ENCODE results near the gene C2orf76.
A peak's percentile ranks its signal among the peaks of the same experiment; 100 is the strongest.

The C2orf76 gene

DNA sequence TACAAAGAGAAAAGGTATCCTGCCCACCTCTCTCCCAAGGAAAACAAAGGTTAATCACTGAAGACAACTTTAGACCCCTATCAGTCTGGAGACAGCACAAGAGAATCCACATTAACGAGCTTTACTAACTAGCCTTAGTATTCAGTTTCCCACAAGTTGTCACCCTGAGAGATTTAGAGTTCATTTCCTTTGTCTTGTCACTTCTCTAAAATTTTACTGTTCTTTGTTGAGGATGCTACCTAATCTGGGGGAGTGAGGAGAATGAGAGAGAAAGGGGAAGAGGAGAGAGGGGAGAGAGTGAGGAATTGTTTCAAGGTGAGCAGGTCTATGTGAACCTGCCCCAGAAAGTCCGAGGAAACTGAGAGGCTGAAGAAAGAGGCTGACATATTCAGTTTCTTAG, 28.4 kb downstream of the C2orf76 start:
- no peak for DNase-seq (ENCODE audit: low spot score)

DNA sequence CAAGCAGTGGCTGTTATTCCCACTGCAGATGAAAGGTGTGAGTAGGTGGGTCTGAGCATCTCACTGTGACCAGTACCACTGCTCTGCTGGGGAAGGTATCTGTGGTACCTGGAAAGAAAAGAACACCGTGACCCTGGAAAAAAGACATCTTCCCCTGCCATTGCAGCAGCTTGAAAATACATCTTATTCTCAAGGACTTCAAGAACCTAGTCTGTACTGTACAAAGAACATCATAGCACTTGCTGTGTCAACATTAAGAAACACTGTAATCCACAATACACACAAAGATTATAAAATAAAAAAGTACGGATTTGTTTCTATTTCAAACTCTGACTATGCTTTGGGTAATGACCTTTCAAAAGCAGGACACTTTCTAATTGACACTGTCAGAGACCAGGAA, 28.9 kb downstream of the C2orf76 start:
- no peak for DNase-seq (ENCODE audit: low spot score)

DNA sequence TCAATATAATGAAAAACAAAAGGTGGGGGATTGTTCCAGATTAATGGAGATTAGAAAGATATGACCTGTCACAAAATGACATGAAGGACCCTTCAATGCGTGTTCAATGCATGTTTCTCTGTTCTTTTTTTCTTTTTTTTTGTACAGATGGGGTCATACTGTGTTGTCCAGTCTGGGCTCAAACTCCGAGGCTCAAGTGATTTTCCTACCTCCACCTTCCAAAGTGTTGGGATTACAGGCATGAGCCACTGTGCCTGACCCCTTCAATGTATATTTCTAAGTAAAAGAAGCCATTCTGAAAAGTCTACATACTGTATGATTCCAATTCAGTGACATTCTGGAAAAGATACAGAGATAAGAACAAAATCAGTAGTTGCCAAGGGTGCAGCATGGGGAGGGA, 32.8 kb downstream of the C2orf76 start:
- DNase-seq (ENCODE audit: low spot score), result no peak

DNA sequence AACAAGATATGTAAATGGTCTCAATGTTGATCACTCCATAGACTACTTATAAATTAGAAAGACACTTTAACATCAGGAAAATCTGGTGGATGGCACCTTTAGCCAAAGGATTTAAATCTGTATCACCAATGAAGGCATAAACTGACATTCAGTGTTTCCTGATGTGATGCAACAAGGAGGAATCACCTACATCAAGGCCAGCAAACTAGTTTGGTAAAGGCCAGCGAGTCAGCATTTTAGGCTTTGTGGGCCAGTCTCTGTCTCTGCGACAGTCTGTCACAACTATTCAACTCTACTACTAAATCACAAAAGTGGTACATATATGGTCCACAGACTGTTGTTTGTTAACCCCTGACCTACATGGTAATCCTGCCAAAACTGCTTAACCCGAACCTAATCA, 33.3 kb downstream of the C2orf76 start:
- DNase-seq (ENCODE audit: low spot score), result no peak

DNA sequence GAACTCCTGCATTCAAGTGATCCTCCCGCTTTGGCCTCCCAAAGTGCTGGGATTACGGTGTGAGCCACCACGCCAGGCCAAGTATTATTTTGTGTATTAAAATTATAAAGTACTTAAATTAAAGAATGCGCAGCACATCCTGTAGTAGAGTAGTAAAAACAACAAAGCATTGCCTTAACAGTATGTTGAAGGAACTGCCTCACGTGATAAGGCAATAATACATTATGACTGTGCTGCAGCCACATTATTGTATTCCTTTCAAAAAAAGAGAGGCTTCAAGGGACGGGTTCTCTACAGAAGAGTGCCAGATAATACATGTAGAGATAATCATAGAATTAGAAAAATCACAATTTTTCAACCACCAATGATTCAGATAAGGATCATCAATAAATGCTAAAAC, 33.7 kb downstream of the C2orf76 start:
- no peak for DNase-seq (ENCODE audit: low spot score)

DNA sequence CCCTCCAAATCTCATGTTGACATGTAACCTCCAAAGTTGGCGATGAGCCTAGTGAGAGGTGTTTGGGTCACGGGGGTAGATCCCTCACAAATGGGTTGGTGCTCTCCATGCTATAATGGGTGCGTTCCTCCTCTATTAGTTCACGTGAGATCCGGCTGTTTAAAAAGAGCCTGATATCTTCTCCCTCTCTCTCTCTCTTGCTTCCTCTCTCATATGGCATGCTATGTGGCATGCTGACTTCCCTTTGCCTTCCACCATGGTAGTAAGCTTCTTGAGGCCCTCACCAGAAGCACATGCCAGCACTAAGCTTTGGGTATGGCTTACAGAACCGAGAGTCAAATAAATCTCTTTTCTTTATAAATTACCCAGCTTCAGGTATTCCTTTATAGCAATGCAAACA, 39.2 kb downstream of the C2orf76 start:
- DNase-seq (ENCODE audit: low spot score), result no peak

DNA sequence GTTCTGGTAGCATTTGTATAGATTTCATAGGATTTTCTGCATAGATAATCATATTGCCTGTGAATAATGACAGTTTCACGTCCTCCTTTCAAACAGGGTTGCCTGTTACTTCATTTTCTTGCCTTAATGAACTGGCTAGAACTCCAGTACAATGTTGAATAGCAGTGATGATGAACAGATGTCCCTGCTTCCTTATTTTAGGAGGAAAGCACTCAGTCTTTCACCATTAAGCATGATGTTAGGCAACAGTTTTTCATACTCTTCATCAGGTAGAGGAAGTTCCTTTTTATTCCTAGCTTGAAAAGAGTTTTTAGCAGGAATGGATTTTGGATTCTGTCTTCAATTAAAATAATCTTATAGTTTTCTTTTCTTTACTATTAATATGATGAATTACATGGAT, 39.7 kb downstream of the C2orf76 start:
- no peak for DNase-seq (ENCODE audit: low spot score)

DNA sequence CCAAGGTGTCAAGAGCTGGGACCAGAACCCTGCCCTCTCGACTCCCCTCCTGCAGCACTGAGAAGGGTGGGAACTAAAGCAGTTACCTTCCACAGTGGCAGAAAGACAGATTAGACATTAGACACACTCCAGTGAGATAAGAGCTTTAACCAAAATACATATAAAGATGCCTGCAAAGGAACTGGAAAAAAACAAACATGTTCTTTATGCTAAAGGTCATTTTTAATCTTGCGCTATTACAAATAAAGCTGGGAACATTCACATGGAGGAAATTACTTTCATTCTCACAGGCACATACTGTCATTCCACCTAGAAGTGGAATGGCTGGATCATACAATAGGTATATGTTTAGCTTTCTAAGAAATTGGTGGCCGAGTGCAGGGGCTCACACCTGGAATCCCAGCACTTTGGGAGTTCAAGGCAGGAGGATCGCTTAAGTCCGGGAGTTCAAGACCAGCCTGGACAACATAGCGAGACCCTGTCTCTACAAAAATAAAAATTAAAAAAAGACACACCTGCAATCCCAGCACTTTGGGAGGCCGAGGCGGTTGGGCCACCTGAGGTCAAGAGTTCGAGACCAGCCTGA, 41.9 kb downstream of the C2orf76 start:
- no peak for DNase-seq (ENCODE audit: low spot score)

DNA sequence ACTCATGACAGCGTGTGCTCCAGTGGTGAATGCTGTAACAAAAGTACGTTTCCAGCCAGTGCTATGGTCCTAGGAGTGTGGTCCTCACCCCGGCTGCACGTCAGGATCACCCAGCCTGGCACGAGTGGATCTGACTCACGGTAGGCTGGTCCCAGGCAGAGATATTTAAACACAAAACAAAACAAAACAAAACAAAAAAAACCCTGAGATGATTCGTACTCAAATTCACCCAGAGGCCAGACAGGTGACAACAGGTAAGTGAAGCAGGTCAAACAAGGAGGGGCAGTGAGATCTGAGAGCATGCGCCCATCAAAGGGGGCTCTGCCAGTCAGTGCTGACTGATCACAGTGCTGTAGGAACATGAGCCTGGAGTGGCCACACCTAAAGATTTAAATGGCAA, 43.2 kb downstream of the C2orf76 start:
- no peak for DNase-seq (ENCODE audit: low spot score)

DNA sequence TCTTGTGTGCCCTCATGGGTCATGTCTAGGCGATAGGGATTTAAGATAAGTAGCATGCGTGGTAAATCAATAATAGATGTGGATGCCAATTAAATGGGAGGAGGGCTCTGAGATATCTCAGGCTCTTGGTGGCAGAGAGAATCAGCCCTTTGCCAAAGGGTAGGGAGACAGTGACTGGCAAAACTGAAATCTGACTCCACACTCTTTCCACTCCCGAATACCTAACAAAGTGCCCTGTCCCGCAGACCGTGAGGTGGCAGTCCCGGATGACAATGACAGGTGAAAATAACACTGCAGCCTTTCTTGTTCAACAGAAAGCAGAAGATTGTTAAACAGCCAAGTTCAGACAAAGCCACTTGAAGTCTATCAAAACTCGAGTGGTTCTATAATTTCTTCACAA, 47.0 kb downstream of the C2orf76 start:
- no peak for DNase-seq (ENCODE audit: low spot score)

DNA sequence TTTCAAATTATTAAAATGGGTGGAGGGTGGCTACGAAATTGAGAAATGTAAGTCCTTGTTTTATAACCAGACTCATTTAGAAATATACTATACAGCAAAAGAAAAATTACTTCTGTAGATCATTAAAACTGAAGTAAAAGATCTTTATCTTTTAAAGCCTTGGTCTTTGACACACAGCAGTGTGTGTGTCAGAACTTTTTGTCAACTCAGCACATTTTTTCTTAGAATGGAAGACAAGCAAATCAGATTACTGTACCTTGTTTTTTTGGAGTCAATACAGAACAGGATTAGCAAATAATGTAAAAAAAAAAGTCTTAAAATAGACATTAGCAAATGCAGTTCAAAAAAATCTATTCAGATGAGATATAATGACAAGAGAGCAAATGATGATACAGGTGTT, 49.1 kb downstream of the C2orf76 start:
- no peak for DNase-seq (ENCODE audit: low spot score)

DNA sequence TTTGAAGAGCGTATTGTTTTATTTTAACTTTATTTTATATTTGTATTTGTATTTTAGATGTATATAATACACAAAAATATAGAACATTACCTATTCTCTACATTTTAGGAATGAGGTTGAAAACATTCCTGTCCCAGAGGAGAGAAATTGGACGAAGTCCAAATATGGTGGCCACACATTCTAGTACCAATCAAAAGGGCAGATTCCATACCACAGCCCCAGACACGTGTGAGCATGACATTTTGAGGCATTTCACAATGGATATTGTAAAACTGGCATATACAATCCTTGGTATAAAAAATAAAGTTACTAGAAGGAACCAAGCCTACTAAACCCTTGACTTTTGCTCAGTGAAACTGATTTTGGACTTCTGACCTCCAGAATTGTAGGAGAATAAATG, 50.6 kb downstream of the C2orf76 start:
- DNase-seq (ENCODE audit: low spot score), result no peak

DNA sequence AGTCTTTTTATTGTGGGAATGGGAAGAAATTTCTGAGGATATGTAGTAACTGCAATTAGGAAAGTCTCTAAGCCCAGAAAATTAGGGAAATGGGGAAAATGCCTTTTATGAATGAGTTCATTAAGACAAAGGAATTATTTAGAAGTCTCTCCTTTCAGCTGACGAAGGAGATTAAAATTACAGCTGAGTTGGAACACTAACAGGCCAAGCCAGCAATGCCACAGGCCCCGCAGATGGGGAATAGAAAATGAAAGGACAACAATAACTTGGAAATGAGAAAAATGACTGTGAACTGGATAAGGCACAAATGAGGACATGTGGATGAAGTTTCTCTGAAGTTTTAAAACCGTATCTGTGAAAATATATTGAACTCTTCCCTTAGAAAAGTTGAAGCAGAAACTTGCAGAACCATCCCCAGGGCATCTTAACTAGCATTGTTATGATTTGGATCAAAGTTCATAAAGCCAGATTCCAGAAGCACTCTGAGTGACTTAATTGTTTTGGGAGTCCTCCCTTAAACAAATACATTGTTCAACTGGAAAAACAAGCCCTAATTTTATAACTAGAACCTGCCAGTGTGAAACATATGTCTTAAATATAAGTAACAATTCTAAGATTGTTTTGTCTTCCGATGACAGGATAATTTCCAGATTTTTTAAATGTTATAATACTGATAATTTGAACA, 51.3 kb downstream of the C2orf76 start:
- DNase-seq (ENCODE audit: low spot score), result peak; percentile 36

DNA sequence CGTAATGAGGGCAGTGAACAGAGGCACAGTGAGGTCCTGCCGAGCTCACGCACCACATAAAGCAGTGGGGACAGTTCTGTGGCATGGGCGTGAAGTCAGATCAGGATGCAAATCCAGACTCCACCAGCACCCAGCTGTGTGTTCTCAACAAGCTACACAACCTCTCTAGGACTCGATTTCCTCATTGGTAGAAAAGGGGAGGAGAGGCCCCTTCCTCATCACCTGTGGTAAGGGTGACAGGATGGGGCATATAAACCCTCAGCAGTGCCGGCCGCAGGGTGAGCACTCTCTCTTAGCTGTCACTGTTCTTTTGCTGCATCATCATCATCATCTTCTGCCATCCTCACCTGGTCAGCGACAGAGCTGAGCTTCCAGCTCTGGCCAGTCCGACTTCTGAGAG, 54.8 kb downstream of the C2orf76 start:
- DNase-seq (ENCODE audit: low spot score), result no peak

DNA sequence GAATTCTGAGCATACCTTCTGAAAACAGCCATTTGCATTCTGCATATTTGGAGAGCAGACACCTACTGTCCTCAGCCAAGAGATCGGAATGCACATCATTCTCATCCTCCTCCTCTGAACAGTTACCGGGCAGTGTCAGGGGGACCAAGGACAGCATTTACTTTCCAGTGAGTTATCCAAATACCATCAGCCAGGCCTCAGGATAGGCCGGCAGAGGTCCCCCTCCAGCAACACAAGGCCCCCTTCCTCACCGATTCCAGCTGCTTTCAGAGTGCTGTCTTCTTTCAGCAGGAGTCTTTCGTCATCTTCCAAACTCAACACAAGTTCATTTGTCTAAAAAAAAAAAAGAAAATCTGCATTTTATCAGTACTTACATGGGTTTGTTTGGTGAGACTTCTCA, 55.3 kb downstream of the C2orf76 start:
- no peak for DNase-seq (ENCODE audit: low spot score)

DNA sequence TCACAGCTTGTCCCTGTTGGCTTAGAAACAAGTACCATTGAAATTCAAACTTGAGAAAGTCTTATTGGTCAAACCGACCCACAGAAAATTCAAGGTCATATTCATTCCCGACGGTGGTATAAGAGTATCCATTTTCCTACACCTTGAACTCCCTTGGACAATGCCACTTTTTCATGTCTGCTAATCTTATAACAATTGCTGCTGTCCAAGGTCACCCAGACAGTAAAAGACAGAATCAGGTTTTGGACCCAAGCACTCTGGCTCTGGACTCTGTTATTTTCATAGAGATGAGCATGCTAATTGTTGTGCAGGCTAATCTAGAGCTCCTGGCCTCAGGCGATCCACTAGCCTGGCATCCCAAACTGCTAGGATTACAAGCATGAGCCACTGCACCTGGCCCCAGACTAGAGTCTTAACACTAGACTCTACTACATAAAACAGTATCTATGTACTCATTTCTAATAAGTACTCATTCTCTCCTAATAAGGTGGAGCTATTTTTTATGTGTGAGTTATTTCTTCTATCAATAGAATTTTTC, 57.8 kb downstream of the C2orf76 start:
- DNase-seq (ENCODE audit: low spot score), result no peak

DNA sequence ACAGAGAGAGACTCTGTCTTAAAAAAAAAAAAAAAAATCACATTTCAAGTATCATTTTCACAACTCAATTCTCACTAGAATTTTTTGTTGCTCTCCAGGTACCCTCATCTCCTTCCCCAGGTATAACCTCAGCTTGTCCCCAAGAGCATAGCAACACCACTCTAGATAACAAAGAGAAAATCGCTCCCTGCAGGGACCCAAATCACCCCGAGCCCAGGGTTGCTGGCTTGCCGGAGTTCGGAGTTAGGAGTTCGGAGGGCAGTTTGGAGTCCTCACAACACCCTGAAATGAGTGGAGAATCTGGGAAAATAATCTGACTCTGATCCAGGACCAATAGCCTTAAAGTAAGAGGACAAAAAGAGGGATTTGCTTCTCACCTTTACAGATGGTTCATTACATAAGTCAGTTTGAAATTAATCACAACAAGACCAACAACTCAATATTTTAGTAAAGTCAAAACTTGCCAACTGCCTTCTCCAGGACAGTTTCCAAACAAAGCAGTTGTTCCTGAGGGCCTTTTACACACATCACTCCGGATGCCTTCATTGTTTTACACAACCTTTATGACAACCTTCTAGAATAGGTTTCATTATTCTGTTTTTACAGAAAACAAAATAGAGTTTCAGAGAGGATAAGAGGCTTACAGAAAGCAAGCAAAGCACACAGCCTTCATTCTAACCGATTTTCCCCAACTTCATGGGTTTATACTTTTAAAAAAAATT, 59.1 kb downstream of the C2orf76 start:
- no peak for DNase-seq (ENCODE audit: low spot score)

DNA sequence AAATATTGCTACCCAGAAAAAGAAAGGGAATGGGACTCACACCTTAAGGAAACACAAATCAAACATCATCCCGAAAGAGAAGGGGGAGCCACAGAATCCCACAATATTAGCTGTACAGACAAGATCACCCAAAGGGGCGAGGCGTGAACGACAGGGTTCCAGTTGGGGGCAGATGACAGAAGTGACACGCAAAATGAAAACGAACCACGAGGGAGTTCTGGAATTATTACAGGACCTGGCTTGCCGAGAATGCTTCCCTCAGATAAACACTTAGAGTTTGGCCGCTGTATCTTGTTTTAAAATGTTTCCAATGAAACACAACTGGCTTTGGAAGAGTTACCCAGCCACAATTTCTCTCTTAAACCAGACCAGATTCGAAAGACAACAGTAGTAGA, 60.4 kb downstream of the C2orf76 start:
- DNase-seq (ENCODE audit: low spot score), result no peak

DNA sequence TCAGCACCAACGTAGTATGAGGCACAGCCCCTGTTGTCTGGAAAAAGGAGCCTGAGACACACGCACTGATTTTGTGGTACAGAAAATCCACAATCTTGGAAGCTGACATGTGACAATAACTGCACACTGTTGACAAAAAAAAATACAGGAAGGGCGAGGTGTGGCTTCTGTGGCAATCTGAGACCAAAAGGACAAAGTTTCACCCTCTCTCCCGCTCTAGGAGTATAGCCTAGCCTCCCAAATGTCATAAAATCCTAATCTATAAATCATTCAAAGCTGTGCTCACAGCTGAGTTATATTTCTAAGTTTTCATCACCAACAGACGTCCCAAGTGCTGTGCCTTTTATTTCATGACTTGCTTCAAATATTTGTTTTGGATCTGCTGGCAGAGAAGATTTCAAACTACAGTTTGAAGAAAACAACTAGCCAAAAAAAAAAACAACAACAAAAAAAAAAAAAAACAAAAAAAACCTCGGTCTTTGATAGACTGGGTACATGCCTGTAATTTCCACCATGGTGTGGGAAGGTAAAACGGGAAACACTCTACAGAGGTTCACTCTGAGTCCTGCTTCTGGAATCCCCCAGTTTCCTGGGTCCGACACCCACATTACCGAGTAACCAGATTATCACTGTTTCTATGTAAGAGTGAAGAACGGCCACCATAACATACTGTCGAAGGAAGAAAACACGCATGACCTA, 61.0 kb downstream of the C2orf76 start:
- DNase-seq (ENCODE audit: low spot score), result no peak

DNA sequence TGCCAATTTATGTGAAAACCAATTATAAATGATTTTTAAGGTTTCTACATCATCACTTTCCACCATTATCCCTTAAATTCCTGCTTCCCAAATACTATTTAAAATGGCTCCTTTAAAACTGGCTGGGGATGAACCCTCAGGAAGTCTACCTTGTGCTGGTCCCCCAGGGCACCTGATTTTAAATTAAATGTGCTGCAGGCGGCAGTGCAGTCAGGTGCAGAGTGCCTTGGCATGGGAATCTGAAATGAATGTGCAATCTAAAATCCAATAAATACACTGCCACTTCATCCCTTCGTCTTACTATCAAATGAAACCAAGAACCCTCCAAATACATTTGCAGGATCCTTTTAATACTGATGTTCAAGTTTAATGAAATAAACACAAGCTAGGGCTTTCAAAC, 61.8 kb downstream of the C2orf76 start:
- no peak for DNase-seq (ENCODE audit: low spot score)

DNA sequence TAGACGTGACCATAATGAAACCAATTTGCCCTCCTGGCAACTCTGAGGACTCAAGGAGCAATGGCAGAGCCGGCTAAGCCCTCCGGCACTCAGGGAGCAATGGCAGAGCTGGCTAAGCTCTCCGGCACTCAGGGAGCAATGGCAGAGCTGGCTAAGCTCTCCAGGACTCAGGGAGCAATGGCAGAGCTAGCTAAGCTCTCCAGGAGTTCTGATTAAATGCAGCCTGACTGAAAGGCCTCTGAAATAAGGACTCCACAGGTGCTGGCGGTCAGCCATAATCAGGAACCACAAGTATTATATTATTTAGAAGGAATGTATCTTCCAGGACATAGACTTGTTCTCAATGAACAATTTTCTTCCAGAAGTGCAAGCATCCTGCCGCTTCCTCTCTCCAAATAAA, 65.2 kb downstream of the C2orf76 start:
- DNase-seq (ENCODE audit: low spot score), result no peak

DNA sequence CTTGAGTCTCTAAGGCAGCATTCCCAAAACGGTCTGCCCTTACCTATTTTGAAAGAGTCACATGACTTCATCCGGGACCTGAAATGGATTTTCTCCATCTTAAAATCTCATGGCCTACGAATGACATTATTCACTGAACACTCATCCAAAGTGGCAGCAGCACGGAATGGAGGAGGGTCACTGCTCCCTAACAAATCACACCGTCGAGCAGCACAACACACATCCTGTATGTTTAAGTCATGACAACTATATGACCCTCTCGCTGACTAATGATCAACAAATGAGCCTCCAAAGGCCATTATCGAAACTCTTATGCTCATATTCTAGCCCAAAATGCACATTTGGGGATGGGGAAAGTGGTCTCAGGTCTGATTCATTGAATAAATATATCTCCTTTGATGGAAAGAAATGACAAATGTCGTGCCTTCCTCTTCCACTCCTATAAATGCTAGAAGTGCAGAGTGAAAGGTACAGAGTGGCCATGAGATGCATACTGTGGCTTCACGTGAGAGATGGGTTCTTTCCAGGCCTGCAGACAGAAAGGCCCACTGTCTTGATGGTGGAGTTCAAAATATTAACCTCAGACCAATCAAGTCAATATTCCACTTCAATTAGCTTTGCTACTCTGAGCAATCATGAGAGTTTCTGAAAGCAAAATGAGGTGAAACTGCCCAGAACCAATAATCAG, 70.8 kb downstream of the C2orf76 start:
- no peak for DNase-seq (ENCODE audit: low spot score)

All from AG20443 (cell line).